SH-SY5Y (cell line): ENCODE results near the gene MYPOP.

ENCODE experiments used
- GATA2 ChIP-seq: IDR thresholded peaks from 2 replicates; pipeline ENCODE4 v1.6.1; 2011; ENCODE audit warnings: mild to moderate bottlenecking, low read depth, low read length
- GATA3 ChIP-seq: IDR thresholded peaks from 2 replicates; pipeline ENCODE4 v1.6.1; 2011; ENCODE audit warnings: low read depth, mild to moderate bottlenecking, low read length, moderate library complexity

MYPOP gene

GRCh38 chr19:45842198-45842597 is 60.2 kb downstream of the MYPOP start:
- TF ChIP-seq GATA3 = no peak
- TF ChIP-seq GATA2 = no peak
